ENCODE measurements around the gene LRRTM4. TPM values are rescaled to one million over a fixed set of nuclear protein-coding genes. Genes with fewer than 3 reads are reported as not detected.
"Not testable (repeated sequence)": the region's sequence is repeated elsewhere in the genome, so short reads cannot be mapped to it uniquely, and the experiment has no call there.

Gene LRRTM4
- polyA plus RNA-seq, 1 donor (not counting 4 experiments of a cell fraction or from before 2014, with no cell fraction given): not detected

DNA sequence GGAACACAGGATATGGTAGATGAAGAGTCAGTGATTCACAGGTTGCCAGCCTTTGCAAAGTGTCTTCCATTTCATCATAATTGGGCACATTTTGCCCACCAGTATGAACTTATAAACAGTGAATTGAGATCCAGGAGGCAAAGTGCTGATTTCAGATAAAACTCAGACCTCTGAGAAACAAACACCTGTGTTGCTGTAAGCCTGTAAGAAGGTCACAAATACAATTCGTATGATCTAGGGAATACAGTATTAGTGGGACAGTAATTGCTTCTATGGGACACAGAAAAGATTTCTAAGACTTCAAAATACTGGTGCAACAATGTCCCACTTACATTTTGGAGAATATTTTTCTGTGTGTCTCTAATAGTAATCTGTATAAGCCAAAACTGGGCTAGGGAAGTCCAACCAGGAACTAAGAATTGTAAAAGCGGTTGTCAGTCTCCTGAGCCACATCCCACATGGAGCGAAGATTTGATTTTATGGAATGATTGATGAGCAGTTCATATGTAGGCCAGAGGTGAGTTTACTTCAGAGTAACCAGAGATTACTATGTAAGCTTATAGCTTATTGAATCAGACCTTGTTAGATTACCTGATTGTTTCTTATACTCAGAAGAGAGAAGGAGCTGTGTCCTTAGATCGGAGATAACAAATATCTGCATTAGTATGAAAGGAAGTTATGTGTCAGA lies 728.4 kb downstream of the LRRTM4 start:
- DNase-seq (ENCODE audit: low read depth, low spot score): no peak
- no peak overlapping the region for H2AFZ ChIP-seq (ENCODE audit: control insufficient read depth, low read length)
- dilution Hi-C loops (cut with MboI; ENCODE audit: extremely low pct_ligation_motif_present, low sequenced_read_pairs): no loop called here
- H3K27ac ChIP-seq (ENCODE audit: control insufficient read depth, insufficient read depth, low read length): no peak overlapping the region
- H3K36me3 ChIP-seq (ENCODE audit: control insufficient read depth in 2 of 2, extremely low read depth in 1 of 2, insufficient read depth in 2 of 2, low read length in 2 of 2): no peaks in the 10 kb centered on the region
- H3K9me1 ChIP-seq (ENCODE audit: control insufficient read depth, extremely low read depth, insufficient read depth, low read length): no peaks in the 10 kb centered on the region
- H3K79me2 ChIP-seq (ENCODE audit: control insufficient read depth, insufficient read depth, low read length): no peaks in the 10 kb centered on the region
- FAIRE-seq: no peak
- no peak overlapping the region for H3K9ac ChIP-seq (ENCODE audit: control insufficient read depth, extremely low read depth, insufficient read depth, low read length)
- no peak overlapping the region for H3K4me3 ChIP-seq (ENCODE audit: control insufficient read depth in 2 of 3, extremely low read depth in 1 of 3, insufficient read depth in 2 of 3, low read depth in 1 of 3, low read length in 3 of 3)
- H4K20me1 ChIP-seq (ENCODE audit: control insufficient read depth, extremely low read depth, insufficient read depth, low read length): no peaks in the 10 kb centered on the region
- no peak for TF ChIP-seq EZH2 (IDR thresholded peaks at IDR 0.05; ENCODE audit: low read length)
- no peaks in the 10 kb centered on the region for H3K27me3 ChIP-seq (ENCODE audit: control insufficient read depth, extremely low read depth, insufficient read depth, low read length)
- H3K4me2 ChIP-seq (ENCODE audit: control insufficient read depth, extremely low read depth, insufficient read depth, low read depth, low read length): no peak overlapping the region
- H3K9me3 ChIP-seq (ENCODE audit: control insufficient read depth, low read depth, low read length): no peaks in the 10 kb centered on the region
- H3K4me1 ChIP-seq (ENCODE audit: control insufficient read depth, extremely low read depth, insufficient read depth, low read length): no peaks in the 10 kb centered on the region

DNA sequence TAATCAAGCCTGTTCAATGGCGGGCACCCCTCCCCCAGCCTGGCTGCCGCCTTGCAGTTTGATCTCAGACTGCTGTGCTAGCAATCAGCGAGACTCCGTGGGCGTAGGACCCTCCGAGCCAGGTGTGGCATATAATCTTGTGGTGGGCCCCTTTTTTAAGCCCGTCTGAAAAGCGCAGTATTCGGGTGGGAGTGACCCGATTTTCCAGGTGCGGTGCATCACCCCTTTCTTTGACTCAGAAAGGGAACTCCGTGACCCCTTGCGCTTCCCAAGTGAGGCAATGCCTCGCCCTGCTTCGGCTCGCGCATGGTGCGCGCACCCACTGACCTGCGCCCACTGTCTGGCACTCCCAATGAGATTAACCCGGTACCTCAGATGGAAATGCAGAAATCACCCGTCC lies 740.9 kb downstream of the LRRTM4 start:
- H3K36me3 ChIP-seq (ENCODE audit: control insufficient read depth in 2 of 2, extremely low read depth in 1 of 2, insufficient read depth in 2 of 2, low read length in 2 of 2); H4K20me1 ChIP-seq (ENCODE audit: control insufficient read depth, extremely low read depth, insufficient read depth, low read length); H2AFZ ChIP-seq (ENCODE audit: control insufficient read depth, low read length); H3K9ac ChIP-seq (ENCODE audit: control insufficient read depth, extremely low read depth, insufficient read depth, low read length); H3K9me1 ChIP-seq (ENCODE audit: control insufficient read depth, extremely low read depth, insufficient read depth, low read length); FAIRE-seq; H3K27me3 ChIP-seq (ENCODE audit: control insufficient read depth, extremely low read depth, insufficient read depth, low read length); H3K4me3 ChIP-seq (ENCODE audit: control insufficient read depth in 2 of 3, extremely low read depth in 1 of 3, insufficient read depth in 2 of 3, low read depth in 1 of 3, low read length in 3 of 3); H3K79me2 ChIP-seq (ENCODE audit: control insufficient read depth, insufficient read depth, low read length); H3K9me3 ChIP-seq (ENCODE audit: control insufficient read depth, low read depth, low read length); DNase-seq (ENCODE audit: low read depth, low spot score); dilution Hi-C loops (cut with MboI; ENCODE audit: extremely low pct_ligation_motif_present, low sequenced_read_pairs); H3K4me1 ChIP-seq (ENCODE audit: control insufficient read depth, extremely low read depth, insufficient read depth, low read length); H3K27ac ChIP-seq (ENCODE audit: control insufficient read depth, insufficient read depth, low read length); H3K4me2 ChIP-seq (ENCODE audit: control insufficient read depth, extremely low read depth, insufficient read depth, low read depth, low read length): not testable (repeated sequence)

- TF ChIP-seq, protein P1, sequence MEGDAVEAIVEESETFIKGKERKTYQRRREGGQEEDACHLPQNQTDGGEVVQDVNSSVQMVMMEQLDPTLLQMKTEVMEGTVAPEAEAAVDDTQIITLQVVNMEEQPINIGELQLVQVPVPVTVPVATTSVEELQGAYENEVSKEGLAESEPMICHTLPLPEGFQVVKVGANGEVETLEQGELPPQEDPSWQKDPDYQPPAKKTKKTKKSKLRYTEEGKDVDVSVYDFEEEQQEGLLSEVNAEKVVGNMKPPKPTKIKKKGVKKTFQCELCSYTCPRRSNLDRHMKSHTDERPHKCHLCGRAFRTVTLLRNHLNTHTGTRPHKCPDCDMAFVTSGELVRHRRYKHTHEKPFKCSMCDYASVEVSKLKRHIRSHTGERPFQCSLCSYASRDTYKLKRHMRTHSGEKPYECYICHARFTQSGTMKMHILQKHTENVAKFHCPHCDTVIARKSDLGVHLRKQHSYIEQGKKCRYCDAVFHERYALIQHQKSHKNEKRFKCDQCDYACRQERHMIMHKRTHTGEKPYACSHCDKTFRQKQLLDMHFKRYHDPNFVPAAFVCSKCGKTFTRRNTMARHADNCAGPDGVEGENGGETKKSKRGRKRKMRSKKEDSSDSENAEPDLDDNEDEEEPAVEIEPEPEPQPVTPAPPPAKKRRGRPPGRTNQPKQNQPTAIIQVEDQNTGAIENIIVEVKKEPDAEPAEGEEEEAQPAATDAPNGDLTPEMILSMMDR (optimal IDR thresholded peaks at IDR 0.05 in 1 of 3, IDR thresholded peaks at IDR 0.05 in 1 of 3, conservative IDR thresholded peaks at IDR 0.05 in 1 of 3; ENCODE audit: extremely low read depth in 1 of 3, insufficient read depth in 2 of 3, low read length in 3 of 3): no peak
- DNase-seq (ENCODE audit: low read depth, low spot score) (no peak), FAIRE-seq (no peak)
- Histone ChIP-seq H3K9me3 (ENCODE audit: control insufficient read depth, low read depth, low read length) (peaks cover 2% of the 10 kb centered on the region), H3K27me3 (ENCODE audit: control insufficient read depth, extremely low read depth, insufficient read depth, low read length) (no peaks in the 10 kb centered on the region), H3K4me2 (ENCODE audit: control insufficient read depth, extremely low read depth, insufficient read depth, low read depth, low read length) (no peak overlapping the region), H2AFZ (ENCODE audit: control insufficient read depth, low read length) (no peak overlapping the region), H3K27ac (ENCODE audit: control insufficient read depth, insufficient read depth, low read length) (no peak overlapping the region), H3K36me3 (ENCODE audit: control insufficient read depth in 2 of 2, extremely low read depth in 1 of 2, insufficient read depth in 2 of 2, low read length in 2 of 2) (no peaks in the 10 kb centered on the region), H3K9me1 (ENCODE audit: control insufficient read depth, extremely low read depth, insufficient read depth, low read length) (no peaks in the 10 kb centered on the region), H3K4me1 (ENCODE audit: control insufficient read depth, extremely low read depth, insufficient read depth, low read length) (no peaks in the 10 kb centered on the region), H3K9ac (ENCODE audit: control insufficient read depth, extremely low read depth, insufficient read depth, low read length) (no peak overlapping the region), H3K4me3 (ENCODE audit: control insufficient read depth in 2 of 3, extremely low read depth in 1 of 3, insufficient read depth in 2 of 3, low read depth in 1 of 3, low read length in 3 of 3) (no peak overlapping the region), H3K79me2 (ENCODE audit: control insufficient read depth, insufficient read depth, low read length) (no peaks in the 10 kb centered on the region), H4K20me1 (ENCODE audit: control insufficient read depth, extremely low read depth, insufficient read depth, low read length) (no peaks in the 10 kb centered on the region)
- dilution Hi-C loops (cut with MboI; ENCODE audit: extremely low pct_ligation_motif_present, low sequenced_read_pairs): no loop called here
These were observed 758.9 kb downstream of the LRRTM4 start for GRCh38 chr2:76763276-76763675.
